Measurements from ENCODE around the gene SLC6A1. TPM values are rescaled to one million over a fixed set of nuclear protein-coding genes. Genes with fewer than 3 reads are reported as not detected.

Gene SLC6A1
- total and polyA plus RNA-seq, 12 donors, result 0.55 to 2.7 (median 1.7) TPM

- Histone ChIP-seq H3K27ac (no peak overlapping the region), H3K27me3 (peaks cover 0 to 23% (median 0%) of the 10 kb centered on the region in 7 donors), H3K36me3 (no peaks in the 10 kb centered on the region), H3K4me3 (no peak overlapping the region), H3K4me1 (no peaks in the 10 kb centered on the region), H3K9me3 (no peaks in the 10 kb centered on the region)
- no peak for TF ChIP-seq CTCF (IDR thresholded peaks at IDR 0.05)
- intact Hi-C loops (cut with DNase I), result no loop called here
- DNase-seq, result no peak
- no peak for ATAC-seq
- WGBS, 2 donors, result 73 to 75% methylated on average over 5 of the region's 5 CpGs
Measured at GRCh38 chr3:11016727-11017126, 24.2 kb downstream of the SLC6A1 start.

GRCh38 chr3:11019116-11019819 lies 26.7 kb downstream of the SLC6A1 start:
- Histone ChIP-seq H3K4me3 (no peak overlapping the region), H3K27me3 (peaks cover 0 to 21% (median 4%) of the 10 kb centered on the region in 7 donors), H3K4me1 (no peaks in the 10 kb centered on the region), H3K27ac (no peak overlapping the region), H3K9me3 (no peaks in the 10 kb centered on the region), H3K36me3 (peaks cover 0 to 7% (median 0%) of the 10 kb centered on the region in 9 donors)
- no peak for DNase-seq
- 58 to 69% methylated on average over 3 of the region's 3 CpGs for WGBS, 2 donors
- intact Hi-C loops (cut with DNase I), result no loop called here
- TF ChIP-seq CTCF (IDR thresholded peaks at IDR 0.05), result no peak
- no peak for ATAC-seq

- DNase-seq, result no peak
- no peak overlapping the region for H3K4me3 ChIP-seq
- no peak for TF ChIP-seq CTCF (IDR thresholded peaks at IDR 0.05)
Measured at GRCh38 chr3:11020764-11021163, 28.2 kb downstream of the SLC6A1 start.

GRCh38 chr3:11021611-11022011 lies 29.1 kb downstream of the SLC6A1 start:
- ATAC-seq, result no peak
- WGBS, 2 donors, result 73 to 78% methylated on average over 8 of the region's 8 CpGs
- H3K4me1 ChIP-seq, result no peaks in the 10 kb centered on the region
- peaks cover 0 to 4% (median 0%) of the 10 kb centered on the region in 11 donors for H3K9me3 ChIP-seq
- no peak for DNase-seq
- H3K4me3 ChIP-seq, result no peak overlapping the region
- peaks cover 0 to 19% (median 4%) of the 10 kb centered on the region in 7 donors for H3K27me3 ChIP-seq
- peaks cover 0 to 15% (median 0%) of the 10 kb centered on the region in 9 donors for H3K36me3 ChIP-seq
- H3K27ac ChIP-seq, result no peak overlapping the region
- no peak for TF ChIP-seq CTCF (IDR thresholded peaks at IDR 0.05)
- intact Hi-C loops (cut with DNase I), result no loop called here

More at GRCh38 chr3:11020764-11021163, 28.2 kb downstream of the SLC6A1 start:
- peaks cover 0 to 16% (median 4%) of the 10 kb centered on the region in 7 donors for H3K27me3 ChIP-seq
- peaks cover 0 to 7% (median 0%) of the 10 kb centered on the region in 9 donors for H3K36me3 ChIP-seq
- intact Hi-C loops (cut with DNase I), result no loop called here
- ATAC-seq, result no peak
- 68 to 77% methylated on average over 2 of the region's 2 CpGs for WGBS, 2 donors
- H3K27ac ChIP-seq, result no peak overlapping the region
- H3K9me3 ChIP-seq, result no peaks in the 10 kb centered on the region
- H3K4me1 ChIP-seq, result no peaks in the 10 kb centered on the region
